HepG2 (cell line): ENCODE data around the gene FCGR3A. TPM values are rescaled to one million over a fixed set of nuclear protein-coding genes. Genes with fewer than 3 reads are reported as not detected.
"Not testable (repeated sequence)": the region's sequence is repeated elsewhere in the genome, so short reads cannot be mapped to it uniquely, and the experiment has no call there.

Experiments used
- ATAC-seq: fragments of 200-7000 bp; cut with Tn5 transposase; 3 replicates; pipeline ENCODE4 v1.9.1; 2020; ENCODE audit warnings: mild to moderate bottlenecking, moderate library complexity
- BruUV-seq: library from RNA; stranded (reverse); fragments of 400-500 nt; replicated peaks from 2 replicates; lab custom pipeline; 2021; lab: Mats Ljungman, UMichigan
- CTCF ChIA-PET: fragments of 300-600 bp; formaldehyde crosslinking; extraction: SDS; loops from one replicate; lab custom pipeline; 2021; ENCODE audit warnings: low total read pairs, inconsistent platforms, low intra/inter-chr PET ratio; lab: Yijun Ruan, JAX
- POLR2A ChIA-PET: fragments of 350-600 bp; sonication (Branson Sonifier 250); formaldehyde crosslinking; loops from one replicate; lab custom pipeline; 2020; ENCODE audit warnings: antibody characterized with exemption, inconsistent platforms; lab: Yijun Ruan, JAX
- DNase-seq: peaks from one replicate; pipeline ENCODE4 v3.0.0-alpha.2; 2015; ENCODE audit warnings: low spot score
- FAIRE-seq: peaks from 3 replicates; lab custom pipeline; 2011; peaks lifted over from hg19 to GRCh38; lab: Jason Lieb, UNC
- H2AFZ ChIP-seq: one replicate; pipeline ENCODE4 v1.6.1; 2011; ENCODE audit warnings: low read length, inconsistent platforms
- H3K27ac ChIP-seq: fragments of 300-600 bp; 3 replicates; pipeline ENCODE4 v1.8.0; 2011; ENCODE audit warnings: mixed run types, mild to moderate bottlenecking, mixed read lengths, low read length, inconsistent platforms; ENCODE audit not compliant: insufficient read depth; ENCODE audit errors: extremely low read length
- H3K27me3 ChIP-seq, 2 experiments: fragments of 200-600 bp in 1 of 2; 2 replicates in 1 of 2; 3 replicates in 1 of 2; pipeline versions ENCODE4 v1.6.0 to v1.8.0; 2011; ENCODE audit warnings: low read length in 2 of 2, mild to moderate bottlenecking in 2 of 2, moderate library complexity in 2 of 2, inconsistent platforms in 1 of 2; ENCODE audit not compliant: insufficient read depth in 2 of 2, control insufficient read depth in 1 of 2
- H3K36me3 ChIP-seq, 2 experiments: fragments of 200-600 bp in 1 of 2; replicated peaks in 1 of 2; 2 replicates in 1 of 2; 3 replicates in 1 of 2; pipeline versions ENCODE4 v1.5.1 to v1.8.0; 2011; ENCODE audit warnings: low read length in 2 of 2, inconsistent platforms in 1 of 2; ENCODE audit not compliant: insufficient read depth in 2 of 2, control insufficient read depth in 1 of 2
- H3K4me1 ChIP-seq: 2 replicates; pipeline ENCODE4 v1.5.1; 2012; ENCODE audit warnings: low read length, inconsistent platforms; ENCODE audit not compliant: insufficient read depth
- H3K4me2 ChIP-seq: 2 replicates; pipeline ENCODE4 v1.6.0; 2011; ENCODE audit warnings: low read depth, low read length, inconsistent platforms
- H3K4me3 ChIP-seq, 3 experiments: fragments of 200-600 bp in 1 of 3; sonication (generic), shearing (Covaris generic) in 1 of 3; replicated peaks in 1 of 3; 2 replicates each; pipeline ENCODE4 v1.5.1; 2011 to 2016; ENCODE audit warnings: low read length in 3 of 3, inconsistent platforms in 2 of 3, low read depth in 2 of 3, mild to moderate bottlenecking in 2 of 3, control low read depth in 1 of 3, mixed read lengths in 1 of 3; ENCODE audit not compliant: insufficient read depth in 1 of 3
- H3K79me2 ChIP-seq: one replicate; pipeline ENCODE4 v1.6.1; 2011; ENCODE audit warnings: low read length, inconsistent platforms; ENCODE audit not compliant: insufficient read depth
- H3K9ac ChIP-seq: 2 replicates; pipeline ENCODE4 v1.6.0; 2011; ENCODE audit warnings: mild to moderate bottlenecking, low read depth, low read length, inconsistent platforms; ENCODE audit not compliant: insufficient read depth
- H3K9me3 ChIP-seq: 2 replicates; pipeline ENCODE4 v1.5.1; 2012; ENCODE audit warnings: mild to moderate bottlenecking, low read length
- H4K20me1 ChIP-seq: 2 replicates; pipeline ENCODE4 v1.6.0; 2011; ENCODE audit warnings: inconsistent platforms, mild to moderate bottlenecking, low read length, moderate library complexity; ENCODE audit not compliant: insufficient read depth
- NKX3-1 ChIP-seq: sonication (generic); formaldehyde crosslinking; IDR thresholded peaks from 2 replicates; pipeline ENCODE4 v1.5.0; 2020; ENCODE audit warnings: missing genetic modification reagents
- WGBS: methylation state at CpG from one replicate; pipeline ENCODE4 v1.1.6; 2017; ENCODE audit warnings: low lambda C conversion rate; 5-methylcytosine and 5-hydroxymethylcytosine counted together
- in situ Hi-C: cut with HindIII; loops from 2 replicates; pipeline ENCODE4 v1.10.0; 2017; ENCODE audit warnings: low pct_unique_long_range_greater_than_20kb; ENCODE audit not compliant: extremely low pct_ligation_motif_present
- intact Hi-C: fragments of 100-400 bp; cut with micrococcal nuclease; formaldehyde crosslinking; loops from one replicate; pipeline ENCODE4 v1.10.0; 2022; ENCODE audit not compliant: unreplicated experiment
- polyA plus RNA-seq, 8 experiments: library from polyadenylated mRNA; depleted of rRNA in 3 of 8; stranded (reverse) in 7 of 8; unstranded in 1 of 8; fragments of >200 nt; fragmentation: Illumina TruSeq in 4 of 8; extraction: Trizol in 4 of 8; gene quantifications; 2 replicates each; pipeline versions ENCODE4 v1.2.1 to v1.2.3, GENCODE V29; 2011 to 2016; ENCODE audit warnings: low read depth in 4 of 8, missing spikeins in 1 of 8, mixed read lengths in 1 of 8; ENCODE audit not compliant: insufficient read depth in 1 of 8
- total RNA-seq, 5 experiments: library from RNA; depleted of rRNA; stranded (reverse); fragments of >200 nt; fragmentation: Illumina TruSeq; extraction: Trizol; gene quantifications; 2 replicates each; pipeline ENCODE4 v1.2.3, GENCODE V29; 2016; ENCODE audit warnings: low read depth in 1 of 5

FCGR3A gene
- total and polyA plus RNA-seq, 2 of the 13 experiments (the other 11 are each of a cell fraction or from before 2014, with no cell fraction given) = not detected

DNA sequence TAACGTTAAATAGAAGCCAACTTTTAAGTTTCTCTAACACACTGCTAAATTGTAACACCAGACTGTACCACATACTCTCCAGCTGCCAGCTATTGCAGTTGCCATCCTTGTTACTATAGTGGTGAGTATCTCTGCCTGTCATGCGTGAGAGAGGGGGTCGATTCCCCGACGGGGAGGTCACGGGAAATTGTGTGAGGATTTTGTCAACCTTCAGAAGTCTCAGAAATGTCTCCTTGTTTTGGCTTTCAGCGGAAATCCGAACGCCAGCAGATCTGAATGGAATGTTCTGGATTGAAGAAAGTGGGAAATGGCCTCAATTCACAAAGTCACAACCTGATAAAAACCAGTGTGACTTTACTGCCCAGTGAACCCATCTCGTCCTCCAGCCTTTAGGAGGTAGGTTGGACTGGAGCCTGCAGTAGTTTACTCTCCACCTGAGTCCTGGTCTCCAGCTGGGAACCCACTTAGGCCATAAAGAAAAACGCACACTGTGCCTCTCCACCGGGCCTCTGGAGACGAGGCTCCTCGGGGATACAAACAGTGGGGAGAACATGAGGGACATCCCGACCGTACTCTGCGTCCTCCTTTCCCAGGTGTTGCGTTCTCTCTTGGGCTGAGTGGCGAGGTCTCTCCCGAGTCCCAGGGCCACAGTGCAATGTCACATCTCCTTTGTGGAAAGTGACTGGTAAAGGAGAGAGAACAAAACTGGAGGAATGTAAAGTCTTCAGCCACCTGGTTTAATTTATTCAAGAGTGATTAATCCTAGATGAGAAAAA, 26.4 kb downstream of the FCGR3A start:
- H3K27ac ChIP-seq, H3K36me3 ChIP-seq, H2AFZ ChIP-seq, H3K9ac ChIP-seq, POLR2A ChIA-PET, CTCF ChIA-PET, intact Hi-C loops, DNase-seq, H4K20me1 ChIP-seq, in situ Hi-C loops, FAIRE-seq, H3K9me3 ChIP-seq, H3K79me2 ChIP-seq, H3K4me1 ChIP-seq, H3K27me3 ChIP-seq, BruUV-seq: not testable (repeated sequence)
- ATAC-seq = peak; percentile 27
- TF ChIP-seq NKX3-1 (CRISPR knock-in tag) = 0 out of 2 replicates have a peak, but pooled peaks have one; percentile 3
- H3K4me2 ChIP-seq = peak overlapping the region; percentile 74
- 56% methylated on average over 17 of the region's 20 CpGs for WGBS
- peak overlapping the region in 2 of 3 experiments; percentile 74 to 79; a peak in 2 of 6 replicates for H3K4me3 ChIP-seq

DNA sequence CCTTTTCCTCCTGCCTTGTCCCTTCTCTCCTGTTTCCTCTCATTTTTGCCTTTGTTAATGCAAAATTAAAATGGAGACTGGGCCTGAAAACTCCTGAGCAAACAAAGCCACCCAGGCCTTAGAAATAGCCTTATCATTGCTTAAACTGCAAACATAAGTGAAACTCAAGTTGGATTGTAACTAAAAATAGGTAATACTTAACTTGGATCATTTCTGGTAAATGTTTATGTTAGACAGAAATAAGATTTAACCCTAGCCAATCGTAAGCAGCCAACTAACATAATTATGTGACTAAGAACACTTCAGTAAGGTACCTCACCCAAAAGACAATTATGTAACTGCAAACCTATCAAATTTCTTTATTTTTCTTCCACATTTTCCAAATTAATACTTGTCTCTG, 35.7 kb downstream of the FCGR3A start:
- CTCF ChIA-PET, H4K20me1 ChIP-seq, H3K79me2 ChIP-seq, H2AFZ ChIP-seq, H3K27ac ChIP-seq, intact Hi-C loops, H3K27me3 ChIP-seq, H3K9me3 ChIP-seq, POLR2A ChIA-PET, BruUV-seq, H3K36me3 ChIP-seq, FAIRE-seq, DNase-seq, ATAC-seq, H3K9ac ChIP-seq, in situ Hi-C loops: not testable (repeated sequence)
- Histone ChIP-seq H3K4me3 (peak overlapping the region in 1 of 3 experiments; percentile 23; a peak in 1 of 6 replicates), H3K4me1 (peaks cover 13% of the 10 kb centered on the region), H3K4me2 (peak overlapping the region; percentile 32; the same call in 1 of the 2 replicates)
- 5% methylated on average over 1 of the region's 1 CpG for WGBS
